Nephron (organoid): ENCODE measurements around the gene CPN2.

Experiments
- H3K27ac Mint-ChIP-seq, 3 experiments: 2 replicates each; pipeline ENCODE4 v1.8.0; 2020; ENCODE audit warnings: mixed read lengths in 3 of 3, mild to moderate bottlenecking in 2 of 3, moderate library complexity in 1 of 3
- H3K27me3 Mint-ChIP-seq: 2 replicates; pipeline ENCODE4 v1.8.0; 2021; ENCODE audit warnings: low read depth, mild to moderate bottlenecking, moderate library complexity, mixed read lengths
- H3K36me3 Mint-ChIP-seq: 2 replicates; pipeline ENCODE4 v1.8.0; 2020; ENCODE audit warnings: low read depth, mixed read lengths
- H3K4me1 Mint-ChIP-seq: 2 replicates; pipeline ENCODE4 v1.8.0; 2020; ENCODE audit warnings: mixed read lengths
- H3K4me3 Mint-ChIP-seq, 3 experiments: 2 replicates each; pipeline ENCODE4 v1.8.0; 2020; ENCODE audit warnings: mild to moderate bottlenecking in 3 of 3, mixed read lengths in 3 of 3, moderate library complexity in 2 of 3
- H3K9me3 Mint-ChIP-seq: 2 replicates; pipeline ENCODE4 v1.8.0; 2020; ENCODE audit warnings: mixed read lengths
- TF ChIP-seq, protein P1 (sequence below), 3 experiments: fragments of 200-600 bp; sonication (generic); IDR thresholded peaks; one replicate each; pipeline ENCODE4 v1.5.0; 2021; ENCODE audit warnings: antibody characterized with exemption in 3 of 3; ENCODE audit not compliant: unreplicated experiment in 3 of 3

CPN2 gene

DNA sequence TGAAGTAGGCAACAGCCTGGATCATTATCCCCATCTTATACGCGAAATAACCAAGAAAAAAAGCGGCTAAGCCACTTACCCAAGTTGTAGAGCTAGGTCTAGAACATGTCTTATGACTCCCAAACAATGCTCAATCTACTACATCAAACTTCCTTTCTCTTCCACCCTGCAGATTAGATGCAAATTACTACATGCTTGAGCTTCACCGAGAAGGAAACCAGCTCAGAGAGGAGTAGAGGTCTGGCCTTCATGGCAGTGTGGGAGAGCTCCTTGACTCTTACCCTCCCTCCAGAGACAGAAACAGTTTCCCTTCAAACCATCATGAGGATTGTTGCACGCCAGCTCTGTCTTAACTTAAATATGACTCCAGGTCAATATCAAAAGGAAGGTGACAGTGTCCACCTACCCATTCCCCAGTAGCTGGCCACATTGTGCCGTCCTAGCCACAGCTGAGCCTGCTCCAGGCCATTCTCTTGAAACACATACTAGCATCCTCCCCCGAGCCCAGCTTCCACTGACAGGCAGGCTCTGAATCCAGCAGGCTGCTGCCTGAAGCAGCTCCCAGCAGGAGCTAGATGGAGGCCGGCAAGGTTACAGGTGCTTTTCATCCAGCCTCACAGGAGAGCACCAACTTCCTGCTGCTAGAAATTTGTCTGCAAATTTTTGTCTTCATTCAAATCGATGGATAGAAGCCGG lies 56.8 kb downstream of the CPN2 start:
- TF ChIP-seq, protein P1, sequence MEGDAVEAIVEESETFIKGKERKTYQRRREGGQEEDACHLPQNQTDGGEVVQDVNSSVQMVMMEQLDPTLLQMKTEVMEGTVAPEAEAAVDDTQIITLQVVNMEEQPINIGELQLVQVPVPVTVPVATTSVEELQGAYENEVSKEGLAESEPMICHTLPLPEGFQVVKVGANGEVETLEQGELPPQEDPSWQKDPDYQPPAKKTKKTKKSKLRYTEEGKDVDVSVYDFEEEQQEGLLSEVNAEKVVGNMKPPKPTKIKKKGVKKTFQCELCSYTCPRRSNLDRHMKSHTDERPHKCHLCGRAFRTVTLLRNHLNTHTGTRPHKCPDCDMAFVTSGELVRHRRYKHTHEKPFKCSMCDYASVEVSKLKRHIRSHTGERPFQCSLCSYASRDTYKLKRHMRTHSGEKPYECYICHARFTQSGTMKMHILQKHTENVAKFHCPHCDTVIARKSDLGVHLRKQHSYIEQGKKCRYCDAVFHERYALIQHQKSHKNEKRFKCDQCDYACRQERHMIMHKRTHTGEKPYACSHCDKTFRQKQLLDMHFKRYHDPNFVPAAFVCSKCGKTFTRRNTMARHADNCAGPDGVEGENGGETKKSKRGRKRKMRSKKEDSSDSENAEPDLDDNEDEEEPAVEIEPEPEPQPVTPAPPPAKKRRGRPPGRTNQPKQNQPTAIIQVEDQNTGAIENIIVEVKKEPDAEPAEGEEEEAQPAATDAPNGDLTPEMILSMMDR (IDR thresholded peaks at IDR 0.05; ENCODE audit: unreplicated experiment in 3 of 3), result no peak
- H3K9me3 Mint-ChIP-seq, result peaks cover 14% of the 10 kb centered on the region
- H3K27me3 Mint-ChIP-seq, result peaks cover 12% of the 10 kb centered on the region
- peak overlapping the region; percentile 8 to 80 (median 80) for H3K27ac Mint-ChIP-seq
- peaks cover 8% of the 10 kb centered on the region for H3K36me3 Mint-ChIP-seq
- peak overlapping the region in 2 of 3 experiments; percentile 2 to 4 for H3K4me3 Mint-ChIP-seq
- peaks cover 32% of the 10 kb centered on the region for H3K4me1 Mint-ChIP-seq

GRCh38 chr3:194293546-194294198 lies 57.5 kb downstream of the CPN2 start:
- Mint-ChIP-seq H3K9me3 (peaks cover 18% of the 10 kb centered on the region), H3K36me3 (peaks cover 8% of the 10 kb centered on the region), H3K27ac (peak overlapping the region in 1 of 3 experiments; percentile 8), H3K27me3 (peaks cover 12% of the 10 kb centered on the region), H3K4me3 (no peak overlapping the region), H3K4me1 (peaks cover 29% of the 10 kb centered on the region)
- TF ChIP-seq, protein P1 (IDR thresholded peaks at IDR 0.05; ENCODE audit: unreplicated experiment in 3 of 3), result no peak

GRCh38 chr3:194292331-194292730 lies 58.8 kb downstream of the CPN2 start:
- TF ChIP-seq, protein P1 (IDR thresholded peaks at IDR 0.05; ENCODE audit: unreplicated experiment in 3 of 3), result no peak
- H3K4me3 Mint-ChIP-seq, result no peak overlapping the region
- H3K36me3 Mint-ChIP-seq, result peaks cover 8% of the 10 kb centered on the region
- H3K4me1 Mint-ChIP-seq, result peaks cover 21% of the 10 kb centered on the region
- peaks cover 12% of the 10 kb centered on the region for H3K27me3 Mint-ChIP-seq
- peak overlapping the region in 1 of 3 experiments; percentile 66 for H3K27ac Mint-ChIP-seq
- peaks cover 18% of the 10 kb centered on the region for H3K9me3 Mint-ChIP-seq
